MM.1S (cell line): ENCODE data around the gene FCGR2B.
"Not testable (repeated sequence)": the region's sequence is repeated elsewhere in the genome, so short reads cannot be mapped to it uniquely, and the experiment has no call there.

Source experiments
- DNase-seq: peaks from one replicate; pipeline ENCODE4 v3.0.0-alpha.2; 2015
- H2AFZ ChIP-seq: fragments of 300-600 bp; sonication (generic); 2 replicates; pipeline ENCODE4 v1.6.0; 2016; ENCODE audit warnings: antibody characterized with exemption, low read length
- H3F3A ChIP-seq: fragments of 300-600 bp; sonication (generic); 2 replicates; pipeline ENCODE4 v1.6.1; 2016; ENCODE audit warnings: mild to moderate bottlenecking, antibody characterized with exemption, low read length, moderate library complexity, mixed read lengths; ENCODE audit not compliant: insufficient read depth
- H3K27ac ChIP-seq: fragments of 300-600 bp; sonication (generic); 2 replicates; pipeline ENCODE4 v1.5.1; 2016; ENCODE audit warnings: mild to moderate bottlenecking, low read length
- H3K27me3 ChIP-seq: fragments of 300-600 bp; sonication (generic); replicated peaks from 2 replicates; pipeline ENCODE4 v1.6.0; 2016; ENCODE audit warnings: low read length; ENCODE audit not compliant: insufficient read depth
- H3K36me3 ChIP-seq: fragments of 300-600 bp; sonication (generic); replicated peaks from 2 replicates; pipeline ENCODE4 v1.6.1; 2016; ENCODE audit warnings: mild to moderate bottlenecking, low read length, mixed read lengths; ENCODE audit not compliant: insufficient read depth
- H3K4me1 ChIP-seq: fragments of 300-600 bp; sonication (generic); 2 replicates; pipeline ENCODE4 v1.6.1; 2016; ENCODE audit warnings: low read length, mixed read lengths
- H3K4me2 ChIP-seq: fragments of 300-600 bp; sonication (generic); 2 replicates; pipeline ENCODE4 v1.6.0; 2016; ENCODE audit warnings: low read depth, low read length
- H3K4me3 ChIP-seq: fragments of 300-600 bp; sonication (generic); 2 replicates; pipeline ENCODE4 v1.5.1; 2016; ENCODE audit warnings: low read length, mixed read lengths
- H3K79me2 ChIP-seq: fragments of 300-600 bp; sonication (generic); 2 replicates; pipeline ENCODE4 v1.6.1; 2016; ENCODE audit warnings: mixed run types, low read length, mixed read lengths
- H3K9ac ChIP-seq: fragments of 300-600 bp; sonication (generic); 2 replicates; pipeline ENCODE4 v1.6.1; 2016; ENCODE audit warnings: low read length, mixed read lengths
- H3K9me2 ChIP-seq: fragments of 300-600 bp; sonication (generic); replicated peaks from 2 replicates; pipeline ENCODE4 v1.6.1; 2016; ENCODE audit warnings: mild to moderate bottlenecking, low read length, mixed read lengths; ENCODE audit not compliant: insufficient read depth
- H3K9me3 ChIP-seq: fragments of 300-600 bp; sonication (generic); replicated peaks from 2 replicates; pipeline ENCODE4 v1.6.1; 2016; ENCODE audit warnings: mild to moderate bottlenecking, low read length, mixed read lengths; ENCODE audit not compliant: insufficient read depth
- H4K20me1 ChIP-seq: fragments of 300-600 bp; sonication (generic); 2 replicates; pipeline ENCODE4 v1.6.1; 2016; ENCODE audit warnings: mild to moderate bottlenecking, low read length, moderate library complexity, mixed read lengths; ENCODE audit not compliant: insufficient read depth
- EZH2 ChIP-seq: fragments of 300-600 bp; sonication (generic); optimal IDR thresholded peaks from 2 replicates; pipeline ENCODE3; 2017; ENCODE audit warnings: low read depth, mild to moderate bottlenecking, antibody characterized with exemption, low read length, mixed read lengths
- EZH2phosphoT487 ChIP-seq: fragments of 300-600 bp; sonication (generic); IDR thresholded peaks from 2 replicates; pipeline ENCODE4 v1.6.1; 2018; ENCODE audit warnings: antibody characterized with exemption, low read length
- TF ChIP-seq, protein P1 (sequence below): fragments of 300-600 bp; sonication (generic); IDR thresholded peaks from 2 replicates; pipeline ENCODE4 v1.5.1; 2016; ENCODE audit warnings: antibody characterized with exemption, low read length, mixed read lengths

The FCGR2B gene

GRCh38 chr1:161688946-161689345 is 26.0 kb downstream of the FCGR2B start:
- DNase-seq = no peak
- no peak overlapping the region for H3K4me2 ChIP-seq
- no peak overlapping the region for H2AFZ ChIP-seq
- no peak overlapping the region for H3K27ac ChIP-seq
- no peaks in the 10 kb centered on the region for H4K20me1 ChIP-seq
- no peak overlapping the region for H3K9ac ChIP-seq
- H3F3A ChIP-seq = no peaks in the 10 kb centered on the region
- H3K9me2 ChIP-seq = no peaks in the 10 kb centered on the region
- no peaks in the 10 kb centered on the region for H3K9me3 ChIP-seq
- H3K36me3 ChIP-seq = no peaks in the 10 kb centered on the region
- TF ChIP-seq, protein P1, sequence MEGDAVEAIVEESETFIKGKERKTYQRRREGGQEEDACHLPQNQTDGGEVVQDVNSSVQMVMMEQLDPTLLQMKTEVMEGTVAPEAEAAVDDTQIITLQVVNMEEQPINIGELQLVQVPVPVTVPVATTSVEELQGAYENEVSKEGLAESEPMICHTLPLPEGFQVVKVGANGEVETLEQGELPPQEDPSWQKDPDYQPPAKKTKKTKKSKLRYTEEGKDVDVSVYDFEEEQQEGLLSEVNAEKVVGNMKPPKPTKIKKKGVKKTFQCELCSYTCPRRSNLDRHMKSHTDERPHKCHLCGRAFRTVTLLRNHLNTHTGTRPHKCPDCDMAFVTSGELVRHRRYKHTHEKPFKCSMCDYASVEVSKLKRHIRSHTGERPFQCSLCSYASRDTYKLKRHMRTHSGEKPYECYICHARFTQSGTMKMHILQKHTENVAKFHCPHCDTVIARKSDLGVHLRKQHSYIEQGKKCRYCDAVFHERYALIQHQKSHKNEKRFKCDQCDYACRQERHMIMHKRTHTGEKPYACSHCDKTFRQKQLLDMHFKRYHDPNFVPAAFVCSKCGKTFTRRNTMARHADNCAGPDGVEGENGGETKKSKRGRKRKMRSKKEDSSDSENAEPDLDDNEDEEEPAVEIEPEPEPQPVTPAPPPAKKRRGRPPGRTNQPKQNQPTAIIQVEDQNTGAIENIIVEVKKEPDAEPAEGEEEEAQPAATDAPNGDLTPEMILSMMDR = no peak
- TF ChIP-seq EZH2 (no peak), EZH2phosphoT487 (no peak)
- H3K4me1 ChIP-seq = no peaks in the 10 kb centered on the region
- H3K4me3 ChIP-seq = no peak overlapping the region
- no peaks in the 10 kb centered on the region for H3K79me2 ChIP-seq
- no peaks in the 10 kb centered on the region for H3K27me3 ChIP-seq

- Histone ChIP-seq H4K20me1 (no peaks in the 10 kb centered on the region), H3K27ac (no peak overlapping the region), H3K4me2 (no peak overlapping the region), H3K36me3 (no peaks in the 10 kb centered on the region), H3K9me3 (no peaks in the 10 kb centered on the region), H3K79me2 (no peaks in the 10 kb centered on the region), H3F3A (no peaks in the 10 kb centered on the region), H3K27me3 (no peaks in the 10 kb centered on the region), H3K4me1 (no peaks in the 10 kb centered on the region), H3K9me2 (no peaks in the 10 kb centered on the region), H3K9ac (no peak overlapping the region), H3K4me3 (no peak overlapping the region), H2AFZ (no peak overlapping the region)
- peak; percentile 4 for DNase-seq
- TF ChIP-seq EZH2phosphoT487 (no peak), EZH2 (no peak)
- TF ChIP-seq, protein P1 = no peak
Observed at GRCh38 chr1:161691846-161692245, 28.9 kb downstream of the FCGR2B start.

- H3K27me3 ChIP-seq, H3K9me3 ChIP-seq, H3K4me3 ChIP-seq, H4K20me1 ChIP-seq, H3K79me2 ChIP-seq, H2AFZ ChIP-seq, H3K4me2 ChIP-seq, H3K9me2 ChIP-seq, H3K4me1 ChIP-seq, H3K9ac ChIP-seq, H3F3A ChIP-seq, H3K27ac ChIP-seq, H3K36me3 ChIP-seq: not testable (repeated sequence)
- DNase-seq = peak; percentile 2
Observed at GRCh38 chr1:161693020-161693712, 30.2 kb downstream of the FCGR2B start.

GRCh38 chr1:161698302-161698701 is 35.4 kb downstream of the FCGR2B start:
- H3K79me2 ChIP-seq, H2AFZ ChIP-seq, H3K4me2 ChIP-seq, H3K27me3 ChIP-seq, H3F3A ChIP-seq, H4K20me1 ChIP-seq, H3K4me1 ChIP-seq, H3K4me3 ChIP-seq, H3K9me2 ChIP-seq, H3K9me3 ChIP-seq, H3K9ac ChIP-seq, DNase-seq, H3K36me3 ChIP-seq, H3K27ac ChIP-seq: not testable (repeated sequence)
